Fibroblast of peridontal ligament (primary cell): ENCODE results near the gene DNAJC1.

Source experiments
- DNase-seq: peaks from one replicate; pipeline ENCODE4 v3.0.0-alpha.2; 2010; ENCODE audit errors: extremely low read depth

The DNAJC1 gene

GRCh38 chr10:21961847-21962246 lies 41.7 kb downstream of the DNAJC1 start:
- no peak for DNase-seq

GRCh38 chr10:21959998-21960397 lies 43.5 kb downstream of the DNAJC1 start:
- no peak for DNase-seq

DNA sequence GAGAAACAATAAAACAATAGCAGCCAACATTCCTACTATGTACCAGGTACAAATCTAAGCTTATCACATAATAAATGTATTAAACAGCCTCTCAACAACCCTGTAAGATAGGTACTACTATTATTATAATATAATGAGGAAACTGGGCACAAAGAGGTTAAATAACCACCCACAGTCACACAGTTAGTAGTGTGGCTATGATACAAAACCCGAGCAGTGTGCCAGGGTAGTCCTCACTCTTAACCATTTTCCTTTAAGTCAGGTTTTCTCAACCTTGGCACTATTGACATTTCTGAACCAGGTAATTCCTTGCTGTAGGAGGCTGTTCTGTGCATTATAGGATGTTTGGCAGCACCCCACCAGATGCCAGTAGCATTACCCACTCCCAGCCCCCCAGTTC lies 48.8 kb downstream of the DNAJC1 start:
- no peak for DNase-seq

DNA sequence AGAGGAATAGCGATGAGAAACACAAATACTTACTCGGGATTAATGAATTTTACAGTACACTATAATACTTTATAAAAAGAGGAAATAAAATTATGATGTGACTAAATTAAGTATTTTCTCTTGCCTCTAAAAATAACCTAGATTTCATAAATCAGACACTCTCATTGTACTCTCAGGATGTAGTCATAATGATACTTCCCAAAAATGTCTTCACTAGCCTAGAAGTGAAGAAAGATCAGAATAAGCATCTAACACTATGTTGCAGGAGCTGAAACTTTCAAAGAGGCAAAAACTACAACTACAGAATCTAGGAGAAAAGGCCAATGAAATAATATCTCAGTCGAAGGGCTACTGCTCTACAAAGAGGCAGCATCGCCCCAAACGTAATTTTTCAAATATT lies 49.4 kb downstream of the DNAJC1 start:
- DNase-seq, result no peak

GRCh38 chr10:21953585-21954057 lies 49.9 kb downstream of the DNAJC1 start:
- DNase-seq, result peak; percentile 61

- no peak for DNase-seq
These were observed 53.0 kb downstream of the DNAJC1 start for GRCh38 chr10:21950566-21950965.

- no peak for DNase-seq
These were observed 56.6 kb downstream of the DNAJC1 start for GRCh38 chr10:21946946-21947345.

GRCh38 chr10:21944727-21945386 lies 58.7 kb downstream of the DNAJC1 start:
- DNase-seq, result no peak

DNA sequence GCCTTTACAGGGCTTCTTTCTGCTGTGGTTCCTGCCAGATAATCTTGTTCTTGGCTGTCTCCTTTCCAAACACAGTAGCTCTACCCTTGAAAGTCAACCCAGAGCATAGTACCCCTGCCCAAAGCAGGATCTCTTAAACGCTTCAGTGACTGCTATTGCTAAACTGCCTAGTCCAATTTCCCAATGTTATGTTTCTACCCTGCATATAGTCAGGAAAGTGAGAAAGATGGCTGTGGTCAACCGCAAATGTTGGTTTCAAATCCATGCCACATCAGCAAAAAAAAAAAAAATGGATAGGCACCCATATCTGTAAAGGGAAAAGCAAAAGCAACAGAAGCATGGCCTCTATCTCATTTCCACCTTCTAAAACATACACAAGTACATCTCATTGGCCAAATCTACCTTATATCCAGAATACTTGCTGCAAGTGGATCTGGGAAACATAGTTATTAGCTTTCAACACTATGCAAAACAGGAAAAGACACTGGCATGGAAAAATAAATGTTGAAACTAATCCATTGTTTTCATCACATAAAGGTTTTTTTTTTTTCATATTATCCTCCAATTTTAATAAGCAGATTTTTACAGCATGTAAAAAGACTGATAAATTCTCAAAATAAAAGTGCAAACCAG lies 59.8 kb downstream of the DNAJC1 start:
- DNase-seq, result peak; percentile 47

DNA sequence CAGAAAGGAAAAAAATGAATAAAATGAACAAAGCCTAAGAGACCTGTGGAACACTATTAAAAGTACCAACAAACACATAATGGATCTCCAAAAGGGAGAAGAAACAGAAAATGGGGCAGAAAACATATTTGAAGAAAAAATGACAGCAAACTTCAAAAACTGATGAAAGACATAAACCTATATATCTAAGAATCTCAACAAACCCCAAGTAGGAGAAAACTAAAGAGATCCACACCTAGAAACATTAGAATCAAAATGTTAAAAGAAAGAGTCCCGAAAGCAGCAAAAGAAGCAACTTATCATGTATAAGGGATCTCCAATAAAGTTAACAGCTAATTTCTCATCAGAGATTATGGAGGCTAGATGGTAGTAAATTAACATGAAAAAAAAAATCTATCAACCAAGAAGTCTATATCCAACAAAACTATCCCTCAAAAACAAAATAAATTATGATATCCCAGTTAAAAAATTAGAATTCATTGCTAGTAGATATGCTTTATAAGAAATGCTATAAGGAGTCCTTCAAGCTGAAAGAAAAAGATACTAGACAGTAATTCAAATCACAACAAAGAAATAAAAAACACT lies 68.0 kb downstream of the DNAJC1 start:
- DNase-seq, result no peak

DNA sequence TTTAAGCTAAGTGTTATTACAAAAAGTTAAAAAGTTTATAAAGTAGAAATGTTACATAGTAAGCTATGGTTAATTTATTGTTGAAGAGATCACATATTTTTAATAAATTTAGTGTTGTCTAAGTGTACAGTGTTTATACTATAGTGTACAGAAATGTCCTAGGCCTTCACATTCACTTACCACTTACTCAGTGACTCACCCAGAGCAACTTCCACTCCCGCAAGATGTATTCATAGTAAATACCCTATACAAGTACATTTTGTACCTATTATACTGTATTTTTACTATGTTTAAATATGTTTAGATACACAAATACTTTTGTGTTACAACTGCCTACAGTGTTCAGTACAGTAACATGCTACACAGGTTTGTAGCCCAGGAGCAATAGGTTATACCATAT lies 69.2 kb downstream of the DNAJC1 start:
- DNase-seq, result no peak

DNA sequence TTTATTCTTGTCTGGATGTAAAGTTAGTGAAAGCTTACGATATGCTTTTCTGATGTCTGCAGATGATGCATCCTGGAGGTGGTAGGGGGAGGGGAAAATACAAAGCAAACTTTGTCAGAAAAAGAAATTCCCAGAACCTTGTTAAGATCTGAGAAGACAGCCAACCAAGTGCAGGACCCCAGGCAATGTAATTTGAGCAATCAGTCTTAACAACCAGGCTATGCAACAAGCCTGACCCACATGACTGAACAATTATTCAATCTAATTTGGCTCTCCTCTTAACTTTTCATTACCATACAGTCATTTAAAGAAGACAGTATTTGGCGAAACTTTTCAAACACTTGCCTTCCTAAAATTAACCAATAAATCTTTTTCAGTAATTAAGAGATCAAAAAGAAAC lies 74.5 kb downstream of the DNAJC1 start:
- no peak for DNase-seq

- peak; percentile 75 for DNase-seq
These were observed 75.7 kb downstream of the DNAJC1 start for GRCh38 chr10:21927631-21928353.

GRCh38 chr10:21926949-21927348 lies 76.6 kb downstream of the DNAJC1 start:
- peak; percentile 96 for DNase-seq

- DNase-seq, result no peak
These were observed 77.1 kb downstream of the DNAJC1 start for GRCh38 chr10:21926358-21926925.

DNA sequence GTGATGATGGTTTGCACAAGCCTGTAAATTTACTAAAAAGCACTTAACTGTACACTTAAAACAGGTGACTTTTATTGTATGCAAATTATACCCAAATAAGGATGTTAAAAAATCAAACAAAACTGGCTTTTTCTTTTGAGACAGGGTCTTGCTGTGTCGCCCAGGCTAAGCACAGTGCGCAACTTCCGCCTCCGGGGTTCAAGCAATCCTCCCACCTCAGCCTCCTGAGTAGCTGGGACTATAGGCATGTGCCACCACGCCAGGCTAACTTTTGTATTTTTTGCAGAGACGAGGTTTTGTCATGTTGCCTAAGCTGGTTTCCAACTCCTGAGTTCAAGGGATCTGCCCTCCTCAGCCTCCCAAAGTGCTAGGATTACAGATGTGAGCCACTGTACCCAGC lies 77.7 kb downstream of the DNAJC1 start:
- no peak for DNase-seq

GRCh38 chr10:21924511-21924910 lies 79.0 kb downstream of the DNAJC1 start:
- DNase-seq, result no peak

DNA sequence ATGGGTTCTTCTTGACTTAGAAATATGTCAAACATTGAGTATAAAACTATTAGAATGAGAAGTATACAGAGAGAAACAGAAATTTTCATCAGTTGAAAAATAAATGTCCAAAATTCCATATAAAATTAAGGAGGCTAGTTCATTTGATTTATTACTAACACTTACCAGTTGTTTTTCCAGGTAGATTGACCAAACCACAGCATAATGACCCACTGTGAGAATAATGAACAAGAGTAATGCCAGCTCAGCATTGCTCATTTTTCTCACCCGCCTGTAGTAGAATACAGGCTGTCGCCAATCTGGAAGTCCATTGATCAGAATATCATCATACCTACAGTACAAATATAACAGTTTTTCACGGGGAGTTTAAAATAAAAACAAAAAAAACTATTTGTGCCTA lies 82.9 kb downstream of the DNAJC1 start:
- DNase-seq, result no peak

- no peak for DNase-seq
These were observed 83.6 kb downstream of the DNAJC1 start for GRCh38 chr10:21919906-21920305.

- DNase-seq, result no peak
These were observed 84.4 kb downstream of the DNAJC1 start for GRCh38 chr10:21919117-21919516.

- DNase-seq, result peak; percentile 16
These were observed 90.9 kb downstream of the DNAJC1 start for GRCh38 chr10:21912625-21913024.

DNA sequence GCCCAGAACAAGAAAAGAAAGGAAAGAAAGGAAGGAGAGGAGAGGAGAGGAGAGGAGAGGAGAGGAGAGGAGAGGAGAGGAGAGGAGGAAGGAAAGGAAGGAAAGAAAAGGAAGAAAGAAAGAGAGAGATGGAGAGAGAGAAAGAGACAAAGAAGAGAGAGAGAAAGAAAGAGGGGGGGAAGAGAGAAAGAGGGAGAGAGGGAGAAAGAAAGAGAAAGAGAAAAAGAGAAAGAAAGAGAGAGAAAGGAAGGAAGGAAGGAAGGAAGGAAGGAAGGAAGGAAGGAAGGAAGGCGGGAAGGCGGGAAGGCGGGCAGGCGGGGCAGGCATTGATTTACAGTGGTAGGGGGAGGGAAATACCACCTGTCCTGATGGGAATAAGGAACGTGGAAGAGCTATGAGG lies 92.7 kb downstream of the DNAJC1 start:
- no peak for DNase-seq
